ENCODE results near the gene TEX28.
"Not testable (repeated sequence)": the region's sequence is repeated elsewhere in the genome, so short reads cannot be mapped to it uniquely, and the experiment has no call there.

Gene TEX28

DNA sequence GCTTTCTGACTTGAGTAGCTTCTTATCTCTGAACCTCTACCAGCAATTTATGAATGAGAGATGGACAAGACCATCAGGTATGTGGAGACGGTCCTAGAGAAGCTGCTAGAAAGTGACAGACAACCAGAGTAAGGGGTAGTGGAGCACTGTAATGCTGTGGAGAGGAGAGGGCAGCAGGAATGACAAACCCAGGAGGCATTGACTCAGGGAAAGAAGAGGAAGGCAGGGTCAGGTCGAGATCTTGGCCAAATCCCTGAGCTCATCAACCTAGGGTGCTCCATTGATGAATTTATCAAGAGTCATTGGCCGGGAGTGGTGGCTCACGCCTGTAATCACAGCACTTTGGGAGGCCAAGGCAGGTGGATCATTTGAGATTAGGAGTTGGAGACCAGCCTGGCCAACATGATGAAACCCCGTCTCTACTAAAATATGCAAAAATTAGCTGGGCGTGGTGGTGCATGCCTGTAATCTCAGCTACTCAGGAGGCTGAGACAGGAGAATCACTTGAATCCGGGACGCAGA lies 54.9 kb downstream of the TEX28 start:
- DNase-seq = not testable (repeated sequence)

GRCh38 chrX:154238939-154239559 lies 55.9 kb downstream of the TEX28 start:
- not testable (repeated sequence) for DNase-seq

- DNase-seq = not testable (repeated sequence)
Observed at GRCh38 chrX:154233620-154234019, 61.3 kb downstream of the TEX28 start.

DNA sequence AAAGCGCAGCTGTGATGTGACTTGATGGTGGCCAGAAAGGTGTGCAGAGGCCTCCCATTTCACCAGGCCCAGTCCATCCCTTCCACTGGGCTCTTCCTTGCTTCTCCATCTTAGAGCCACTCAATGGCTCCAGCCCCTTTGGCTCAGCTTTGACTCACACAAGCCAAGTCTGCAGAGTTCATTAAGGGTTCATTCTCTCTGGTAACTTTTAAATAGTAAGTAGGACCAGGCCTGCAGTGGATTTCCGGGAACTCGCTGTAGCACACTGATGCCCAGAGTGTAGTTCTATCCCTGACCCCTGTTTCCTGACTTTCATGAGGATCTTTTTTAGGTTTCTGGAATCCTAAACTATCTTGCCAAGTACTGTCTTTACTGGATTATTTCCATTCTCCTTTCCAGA lies 63.5 kb downstream of the TEX28 start:
- DNase-seq = not testable (repeated sequence)

GRCh38 chrX:154226706-154227105 lies 68.2 kb downstream of the TEX28 start:
- not testable (repeated sequence) for DNase-seq

- DNase-seq = not testable (repeated sequence)
Observed at GRCh38 chrX:154225292-154225691, 69.6 kb downstream of the TEX28 start.
